ENCODE data around the gene PIGZ.

The PIGZ gene

GRCh38 chr3:196968233-196969133 is at the start of gene PIGZ:
TSS of gene PIGZ (minus strand) at chr3:196968833. CDS start at chr3:196952031, 16,802 bp downstream.
- peak; percentile 47 to 48 for DNase-seq

- DNase-seq, result no peak
Measured at GRCh38 chr3:197017003-197017402, 48.4 kb upstream of the PIGZ start.

- DNase-seq, result no peak
Measured at GRCh38 chr3:197015790-197016736, 47.4 kb upstream of the PIGZ start.

GRCh38 chr3:197014942-197015575 is 46.4 kb upstream of the PIGZ start:
- DNase-seq, result no peak

GRCh38 chr3:197014024-197014423 is 45.4 kb upstream of the PIGZ start:
- no peak for DNase-seq

GRCh38 chr3:197012540-197012883 is 43.9 kb upstream of the PIGZ start:
- no peak for DNase-seq

GRCh38 chr3:197011780-197012539 is 43.3 kb upstream of the PIGZ start:
- DNase-seq, result no peak

GRCh38 chr3:197010556-197011351 is 42.1 kb upstream of the PIGZ start:
- DNase-seq, result no peak

- no peak for DNase-seq
Measured at GRCh38 chr3:197009532-197010019, 40.9 kb upstream of the PIGZ start.

- DNase-seq, result no peak
Measured at GRCh38 chr3:197008436-197009209, 40.0 kb upstream of the PIGZ start.

GRCh38 chr3:197007953-197008352 is 39.3 kb upstream of the PIGZ start:
- no peak for DNase-seq

GRCh38 chr3:197007296-197007940 is 38.8 kb upstream of the PIGZ start:
- no peak for DNase-seq

GRCh38 chr3:197006860-197007259 is 38.2 kb upstream of the PIGZ start:
- no peak for DNase-seq

- no peak for DNase-seq
Measured at GRCh38 chr3:197006446-197006845, 37.8 kb upstream of the PIGZ start.

- peak in 1 of 2 experiments; percentile 23 for DNase-seq
Measured at GRCh38 chr3:197003461-197004385, 35.1 kb upstream of the PIGZ start.

GRCh38 chr3:197002701-197003454 is 34.2 kb upstream of the PIGZ start:
- peak; percentile 42 to 57 for DNase-seq

GRCh38 chr3:197001972-197002700 is 33.5 kb upstream of the PIGZ start:
- no peak for DNase-seq
